Hepatocyte (in vitro differentiated cells): ENCODE results near the gene ARHGDIB.

ENCODE experiments used
- EZH2 ChIP-seq: fragments of 200-600 bp; sonication (generic); IDR thresholded peaks from 2 replicates; pipeline ENCODE4 v1.6.1; 2016; ENCODE audit warnings: antibody characterized with exemption, mild to moderate bottlenecking, borderline replicate concordance
- EZH2phosphoT487 ChIP-seq: fragments of 200-600 bp; sonication (generic); IDR thresholded peaks from one replicate; pipeline ENCODE4 v1.6.1; 2018; ENCODE audit warnings: antibody characterized with exemption, mild to moderate bottlenecking, low read depth, moderate library complexity; ENCODE audit not compliant: unreplicated experiment, severe bottlenecking
- TF ChIP-seq, protein P1 (sequence below): fragments of 200-600 bp; sonication (generic); IDR thresholded peaks from 2 replicates; pipeline ENCODE4 v1.5.1; 2016; ENCODE audit warnings: antibody characterized with exemption, mild to moderate bottlenecking; ENCODE audit not compliant: poor library complexity

- TF ChIP-seq, protein P1, sequence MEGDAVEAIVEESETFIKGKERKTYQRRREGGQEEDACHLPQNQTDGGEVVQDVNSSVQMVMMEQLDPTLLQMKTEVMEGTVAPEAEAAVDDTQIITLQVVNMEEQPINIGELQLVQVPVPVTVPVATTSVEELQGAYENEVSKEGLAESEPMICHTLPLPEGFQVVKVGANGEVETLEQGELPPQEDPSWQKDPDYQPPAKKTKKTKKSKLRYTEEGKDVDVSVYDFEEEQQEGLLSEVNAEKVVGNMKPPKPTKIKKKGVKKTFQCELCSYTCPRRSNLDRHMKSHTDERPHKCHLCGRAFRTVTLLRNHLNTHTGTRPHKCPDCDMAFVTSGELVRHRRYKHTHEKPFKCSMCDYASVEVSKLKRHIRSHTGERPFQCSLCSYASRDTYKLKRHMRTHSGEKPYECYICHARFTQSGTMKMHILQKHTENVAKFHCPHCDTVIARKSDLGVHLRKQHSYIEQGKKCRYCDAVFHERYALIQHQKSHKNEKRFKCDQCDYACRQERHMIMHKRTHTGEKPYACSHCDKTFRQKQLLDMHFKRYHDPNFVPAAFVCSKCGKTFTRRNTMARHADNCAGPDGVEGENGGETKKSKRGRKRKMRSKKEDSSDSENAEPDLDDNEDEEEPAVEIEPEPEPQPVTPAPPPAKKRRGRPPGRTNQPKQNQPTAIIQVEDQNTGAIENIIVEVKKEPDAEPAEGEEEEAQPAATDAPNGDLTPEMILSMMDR = no peak
- TF ChIP-seq EZH2 (no peak), EZH2phosphoT487 (no peak)
These were observed 15.3 kb upstream of the ARHGDIB start for GRCh38 chr12:14976658-14977057.
